ENCODE results near the gene PCDHB5.
"Not testable (repeated sequence)": the region's sequence is repeated elsewhere in the genome, so short reads cannot be mapped to it uniquely, and the experiment has no call there.

PCDHB5 gene

DNA sequence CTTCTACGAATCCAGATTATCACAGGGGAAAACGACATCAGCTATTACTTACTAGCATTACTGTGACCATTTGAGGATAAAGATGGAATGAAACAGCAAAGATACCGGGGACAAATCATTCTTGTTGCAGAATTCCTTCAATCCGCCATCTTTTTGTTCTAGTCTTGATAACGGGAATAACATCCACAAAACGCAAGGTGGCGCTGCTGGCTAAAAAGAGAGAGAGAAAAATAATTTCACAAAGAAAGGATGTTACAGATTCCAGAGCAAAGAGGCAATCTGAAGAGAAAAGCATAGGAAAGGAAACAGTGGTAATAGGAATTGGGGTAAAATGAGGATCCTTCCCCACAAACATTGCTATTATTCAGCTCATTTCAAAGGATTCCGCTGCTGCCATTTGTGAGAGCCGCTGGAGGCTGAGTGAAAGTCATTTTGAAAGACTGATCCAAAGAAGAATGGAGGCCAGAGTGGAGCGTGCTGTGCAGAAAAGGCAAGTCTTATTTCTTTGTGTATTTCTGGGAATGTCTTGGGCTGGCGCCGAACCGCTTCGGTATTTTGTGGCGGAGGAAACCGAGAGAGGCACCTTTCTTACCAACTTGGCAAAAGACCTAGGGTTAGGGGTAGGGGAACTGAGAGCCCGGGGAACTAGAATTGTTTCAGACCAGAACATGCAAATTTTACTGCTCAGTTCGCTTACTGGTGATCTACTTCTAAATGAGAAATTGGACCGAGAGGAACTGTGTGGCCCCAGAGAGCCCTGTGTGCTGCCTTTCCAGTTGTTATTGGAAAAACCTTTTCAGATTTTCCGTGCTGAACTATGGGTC is 37.6 kb downstream of the PCDHB5 start, which contains the start of gene PCDHB7:
Gene PCDHB7 (plus strand): TSS at position 264 of the 824 bp plus-strand sequence. CDS start 192 bp downstream, at position 456.
- CTCF ChIA-PET: interaction anchor here (0.6 to 3.0 kb wide), 14 partner anchors 9 to 1809 kb away, joined by 3 to 20 read pairs (median 3); partner anchors contain the start of genes PCDHB11, PCDHB15, PCDHB16 and PCDHB6
- no peak within 1 kb of the TSS for H3K4me3 ChIP-seq (ENCODE audit: low read depth, low read length)

DNA sequence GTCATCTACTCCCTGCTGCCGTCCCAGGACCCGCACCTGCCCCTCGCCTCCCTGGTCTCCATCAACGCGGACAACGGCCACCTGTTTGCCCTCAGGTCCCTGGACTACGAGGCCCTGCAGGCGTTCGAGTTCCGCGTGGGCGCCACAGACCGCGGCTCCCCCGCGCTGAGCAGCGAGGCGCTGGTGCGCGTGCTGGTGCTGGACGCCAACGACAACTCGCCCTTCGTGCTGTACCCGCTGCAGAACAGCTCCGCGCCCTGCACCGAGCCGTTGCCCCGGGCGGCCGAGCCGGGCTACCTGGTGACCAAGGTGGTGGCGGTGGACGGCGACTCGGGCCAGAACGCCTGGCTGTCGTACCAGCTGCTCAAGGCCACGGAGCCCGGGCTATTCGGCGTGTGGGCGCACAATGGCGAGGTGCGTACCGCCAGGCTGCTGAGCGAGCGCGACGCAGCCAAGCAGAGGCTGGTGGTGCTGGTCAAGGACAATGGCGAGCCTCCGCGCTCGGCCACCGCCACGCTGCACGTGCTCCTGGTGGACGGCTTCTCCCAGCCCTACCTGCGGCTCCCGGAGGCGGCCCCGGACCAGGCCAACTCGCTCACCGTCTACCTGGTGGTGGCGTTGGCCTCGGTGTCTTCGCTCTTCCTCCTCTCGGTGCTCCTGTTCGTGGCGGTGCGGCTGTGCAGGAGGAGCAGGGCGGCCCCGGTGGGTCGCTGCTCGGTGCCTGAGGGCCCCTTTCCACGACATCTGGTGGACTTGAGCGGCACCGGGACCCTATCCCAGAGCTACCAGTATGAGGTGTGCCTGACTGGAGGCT is 39.5 kb downstream of the PCDHB5 start:
- POLR2A ChIA-PET; H3K4me1 ChIP-seq (ENCODE audit: control insufficient read depth, insufficient read depth, low read length); H3K36me3 ChIP-seq (ENCODE audit: control insufficient read depth in 2 of 2, insufficient read depth in 1 of 2, low read length in 2 of 2); H3K9me3 ChIP-seq (ENCODE audit: control insufficient read depth, insufficient read depth, low read depth, low read length); H3K4me3 ChIP-seq (ENCODE audit: low read depth, low read length); H3K27ac ChIP-seq (ENCODE audit: extremely low read depth, low read depth, low read length): not testable (repeated sequence)
- CTCF ChIA-PET: interaction anchor here (0.6 kb wide), 1 partner anchor 144 kb away, joined by 3 read pairs; no protein-coding TSS in a partner anchor

More for the DNA sequence above, 37.6 kb downstream of the PCDHB5 start, which contains the start of gene PCDHB7:
- Histone ChIP-seq H3K27ac (ENCODE audit: extremely low read depth, low read depth, low read length) (no peak within 1 kb of the TSS), H3K9me3 (ENCODE audit: control insufficient read depth, insufficient read depth, low read depth, low read length) (no peaks in the 10 kb centered on the region), H3K4me1 (ENCODE audit: control insufficient read depth, insufficient read depth, low read length) (no peaks in the 10 kb centered on the region), H3K36me3 (ENCODE audit: control insufficient read depth in 2 of 2, insufficient read depth in 1 of 2, low read length in 2 of 2) (no peaks in the 10 kb centered on the region)
- POLR2A ChIA-PET: no interaction called here
- peak; percentile 18; the same call in 1 of the 2 replicates for TF ChIP-seq ZBTB17 (tag by site-specific recombination; IDR thresholded peaks at IDR 0.05)
- peak; percentile 69 for TF ChIP-seq PRDM1 (tag by site-specific recombination; IDR thresholded peaks at IDR 0.05)
- TF ChIP-seq, protein P1, sequence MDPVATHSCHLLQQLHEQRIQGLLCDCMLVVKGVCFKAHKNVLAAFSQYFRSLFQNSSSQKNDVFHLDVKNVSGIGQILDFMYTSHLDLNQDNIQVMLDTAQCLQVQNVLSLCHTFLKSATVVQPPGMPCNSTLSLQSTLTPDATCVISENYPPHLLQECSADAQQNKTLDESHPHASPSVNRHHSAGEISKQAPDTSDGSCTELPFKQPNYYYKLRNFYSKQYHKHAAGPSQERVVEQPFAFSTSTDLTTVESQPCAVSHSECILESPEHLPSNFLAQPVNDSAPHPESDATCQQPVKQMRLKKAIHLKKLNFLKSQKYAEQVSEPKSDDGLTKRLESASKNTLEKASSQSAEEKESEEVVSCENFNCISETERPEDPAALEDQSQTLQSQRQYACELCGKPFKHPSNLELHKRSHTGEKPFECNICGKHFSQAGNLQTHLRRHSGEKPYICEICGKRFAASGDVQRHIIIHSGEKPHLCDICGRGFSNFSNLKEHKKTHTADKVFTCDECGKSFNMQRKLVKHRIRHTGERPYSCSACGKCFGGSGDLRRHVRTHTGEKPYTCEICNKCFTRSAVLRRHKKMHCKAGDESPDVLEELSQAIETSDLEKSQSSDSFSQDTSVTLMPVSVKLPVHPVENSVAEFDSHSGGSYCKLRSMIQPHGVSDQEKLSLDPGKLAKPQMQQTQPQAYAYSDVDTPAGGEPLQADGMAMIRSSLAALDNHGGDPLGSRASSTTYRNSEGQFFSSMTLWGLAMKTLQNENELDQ (tag by site-specific recombination; IDR thresholded peaks at IDR 0.05; ENCODE audit: low read depth): no peak
- TF ChIP-seq ZNF654 (tag by site-specific recombination; IDR thresholded peaks at IDR 0.05; ENCODE audit: low read depth): peak; percentile 60

DNA sequence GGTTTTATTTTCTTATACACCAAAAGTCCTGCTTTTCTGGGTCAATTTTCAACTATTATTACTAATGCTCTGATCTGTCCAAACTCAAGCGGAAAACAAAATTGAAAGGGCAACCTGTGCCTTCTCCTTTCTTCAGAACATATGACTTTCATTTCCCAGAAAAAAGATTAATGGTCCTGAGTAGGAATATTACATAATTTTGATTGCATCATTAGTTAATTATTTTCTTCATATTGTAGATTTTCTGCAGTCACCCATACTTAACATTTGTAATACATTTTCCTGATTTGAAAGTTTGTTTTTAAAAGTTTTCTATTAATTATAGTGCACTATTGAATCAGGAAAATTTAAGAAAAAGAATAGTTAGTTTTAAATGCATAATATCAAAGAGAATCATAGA is 40.9 kb downstream of the PCDHB5 start:
- Histone ChIP-seq H3K9me3 (ENCODE audit: control insufficient read depth, insufficient read depth, low read depth, low read length) (no peaks in the 10 kb centered on the region), H3K4me1 (ENCODE audit: control insufficient read depth, insufficient read depth, low read length) (no peaks in the 10 kb centered on the region), H3K27ac (ENCODE audit: extremely low read depth, low read depth, low read length) (no peak overlapping the region), H3K36me3 (ENCODE audit: control insufficient read depth in 2 of 2, insufficient read depth in 1 of 2, low read length in 2 of 2) (no peaks in the 10 kb centered on the region), H3K4me3 (ENCODE audit: low read depth, low read length) (no peak overlapping the region)
- POLR2A ChIA-PET: no interaction called here
- no peak for TF ChIP-seq ZNF701 (tag by site-specific recombination; IDR thresholded peaks at IDR 0.05)
- TF ChIP-seq ZNF585B (tag by site-specific recombination; IDR thresholded peaks at IDR 0.05): no peak
- no peak for TF ChIP-seq KLF10 (tag by site-specific recombination; IDR thresholded peaks at IDR 0.05)
- TF ChIP-seq ZNF561 (tag by site-specific recombination; IDR thresholded peaks at IDR 0.05; ENCODE audit: borderline replicate concordance): no peak
- no peak for TF ChIP-seq ZNF530 (tag by site-specific recombination; IDR thresholded peaks at IDR 0.05; ENCODE audit: low read depth)
- TF ChIP-seq ZNF48 (tag by site-specific recombination; IDR thresholded peaks at IDR 0.05): no peak
- no peak for TF ChIP-seq ZNF121 (tag by site-specific recombination; IDR thresholded peaks at IDR 0.05)
- TF ChIP-seq REPIN1 (tag by site-specific recombination; IDR thresholded peaks at IDR 0.05; ENCODE audit: low read depth): no peak
- no peak for TF ChIP-seq ZBTB48 (tag by site-specific recombination; IDR thresholded peaks at IDR 0.05)
- TF ChIP-seq, protein P2, sequence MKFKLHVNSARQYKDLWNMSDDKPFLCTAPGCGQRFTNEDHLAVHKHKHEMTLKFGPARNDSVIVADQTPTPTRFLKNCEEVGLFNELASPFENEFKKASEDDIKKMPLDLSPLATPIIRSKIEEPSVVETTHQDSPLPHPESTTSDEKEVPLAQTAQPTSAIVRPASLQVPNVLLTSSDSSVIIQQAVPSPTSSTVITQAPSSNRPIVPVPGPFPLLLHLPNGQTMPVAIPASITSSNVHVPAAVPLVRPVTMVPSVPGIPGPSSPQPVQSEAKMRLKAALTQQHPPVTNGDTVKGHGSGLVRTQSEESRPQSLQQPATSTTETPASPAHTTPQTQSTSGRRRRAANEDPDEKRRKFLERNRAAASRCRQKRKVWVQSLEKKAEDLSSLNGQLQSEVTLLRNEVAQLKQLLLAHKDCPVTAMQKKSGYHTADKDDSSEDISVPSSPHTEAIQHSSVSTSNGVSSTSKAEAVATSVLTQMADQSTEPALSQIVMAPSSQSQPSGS (tag by site-specific recombination; IDR thresholded peaks at IDR 0.05; ENCODE audit: low read depth): no peak
- TF ChIP-seq, protein P3, sequence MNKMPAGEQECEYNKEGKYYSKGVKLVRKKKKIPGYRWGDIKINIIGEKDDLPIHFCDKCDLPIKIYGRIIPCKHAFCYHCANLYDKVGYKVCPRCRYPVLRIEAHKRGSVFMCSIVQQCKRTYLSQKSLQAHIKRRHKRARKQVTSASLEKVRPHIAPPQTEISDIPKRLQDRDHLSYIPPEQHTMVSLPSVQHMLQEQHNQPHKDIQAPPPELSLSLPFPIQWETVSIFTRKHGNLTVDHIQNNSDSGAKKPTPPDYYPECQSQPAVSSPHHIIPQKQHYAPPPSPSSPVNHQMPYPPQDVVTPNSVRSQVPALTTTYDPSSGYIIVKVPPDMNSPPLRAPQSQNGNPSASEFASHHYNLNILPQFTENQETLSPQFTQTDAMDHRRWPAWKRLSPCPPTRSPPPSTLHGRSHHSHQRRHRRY (tag by site-specific recombination; IDR thresholded peaks at IDR 0.05): no peak
- no peak for TF ChIP-seq ZFP37 (tag by site-specific recombination; IDR thresholded peaks at IDR 0.05)
- TF ChIP-seq ZNF311 (tag by site-specific recombination; IDR thresholded peaks at IDR 0.05; ENCODE audit: borderline replicate concordance): no peak
- TF ChIP-seq SALL2 (tag by site-specific recombination; IDR thresholded peaks at IDR 0.05; ENCODE audit: borderline replicate concordance): no peak
- TF ChIP-seq ZNF16 (tag by site-specific recombination; IDR thresholded peaks at IDR 0.05; ENCODE audit: low read depth): no peak
- TF ChIP-seq ZNF792 (tag by site-specific recombination; IDR thresholded peaks at IDR 0.05): no peak
- TF ChIP-seq, protein P4, sequence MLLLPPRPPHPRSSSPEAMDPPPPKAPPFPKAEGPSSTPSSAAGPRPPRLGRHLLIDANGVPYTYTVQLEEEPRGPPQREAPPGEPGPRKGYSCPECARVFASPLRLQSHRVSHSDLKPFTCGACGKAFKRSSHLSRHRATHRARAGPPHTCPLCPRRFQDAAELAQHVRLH (tag by site-specific recombination; IDR thresholded peaks at IDR 0.05): no peak
- no peak for TF ChIP-seq ZNF629 (tag by site-specific recombination; IDR thresholded peaks at IDR 0.05)
- CTCF ChIA-PET: no interaction called here

All from HEK293 (cell line).